Diencephalon (tissue), 1 donor: ENCODE measurements around the gene CACNG5. TPM values are rescaled to one million over a fixed set of nuclear protein-coding genes. Genes with fewer than 3 reads are reported as not detected.

Experiments
- small RNA-seq: library from RNA; depleted of rRNA; stranded (forward); fragments of <200 nt; gene quantifications from one replicate; pipeline ENCODE3, GENCODE V24; 2014
- total RNA-seq: library from RNA; depleted of rRNA; stranded (reverse); fragments of >200 nt; gene quantifications from one replicate; pipeline ENCODE4 v1.2.3, GENCODE V29; 2014

Gene CACNG5, protein sequence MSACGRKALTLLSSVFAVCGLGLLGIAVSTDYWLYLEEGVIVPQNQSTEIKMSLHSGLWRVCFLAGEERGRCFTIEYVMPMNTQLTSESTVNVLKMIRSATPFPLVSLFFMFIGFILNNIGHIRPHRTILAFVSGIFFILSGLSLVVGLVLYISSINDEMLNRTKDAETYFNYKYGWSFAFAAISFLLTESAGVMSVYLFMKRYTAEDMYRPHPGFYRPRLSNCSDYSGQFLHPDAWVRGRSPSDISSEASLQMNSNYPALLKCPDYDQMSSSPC
- 12.2 TPM for total RNA-seq

DNA sequence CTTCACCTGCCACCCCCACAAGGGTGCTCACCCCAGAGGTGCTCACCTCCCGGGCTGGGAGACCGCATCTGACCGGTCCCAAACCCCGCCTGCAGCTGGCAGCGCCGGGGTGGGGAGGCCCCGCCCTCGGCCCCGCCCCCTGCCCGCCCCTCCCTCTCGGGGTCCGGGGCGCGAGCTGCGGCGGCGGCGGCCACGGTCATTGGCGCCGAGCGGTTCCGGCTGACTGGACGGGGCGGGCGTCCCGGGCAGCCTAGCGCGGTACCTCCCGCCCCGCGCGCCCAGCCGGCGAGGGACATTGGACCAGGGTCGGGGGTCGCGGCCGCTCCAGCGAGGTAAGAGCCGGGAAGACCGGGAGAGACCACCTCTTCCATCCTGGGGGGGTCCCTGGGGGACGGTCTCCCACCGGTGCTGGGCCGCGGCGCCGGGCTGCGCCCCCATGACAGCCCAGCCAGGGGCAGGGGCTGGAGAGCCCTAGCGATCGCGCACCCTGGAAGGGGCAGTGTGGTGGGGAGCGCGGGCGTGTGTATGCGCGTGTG lies at the start of gene CACNG5:
Gene CACNG5 (plus strand): TSS at position 199 of the 536 bp plus-strand sequence. CDS start 42,216 bp downstream, outside the sequence.

Small RNAs within 50 kb of the gene (small RNA-seq; reads per million reads assigned to genes)
- gene MIR634 (not detected), gene RNA5SP446 (not detected)

Other genes with a start within 250 kb of the CACNG5 start
- 69.9 TPM for gene CACNG4, start 129.6 kb downstream of the CACNG5 start, total RNA-seq
- gene CACNG1, start 209.4 kb downstream of the CACNG5 start, total RNA-seq, result 0.23 TPM